Ascending aorta (tissue), 2 donors: ENCODE results near the gene PTGFR. TPM values are rescaled to one million over a fixed set of nuclear protein-coding genes. Genes with fewer than 3 reads are reported as not detected.

Experiments used
- DNase-seq, 2 donors: peaks; one replicate each; pipeline ENCODE4 v3.0.0-alpha.2; 2019; ENCODE audit warnings: low spot score in 2 of 2
- H3K27ac ChIP-seq, 2 donors: fragments of 200-600 bp; sonication (generic); one replicate each; pipeline ENCODE4 v1.5.1; 2016 to 2017; ENCODE audit warnings: mild to moderate bottlenecking in 1 of 2
- H3K27me3 ChIP-seq: fragments of 200-600 bp; sonication (generic); one replicate; pipeline ENCODE4 v1.5.1; 2017
- H3K36me3 ChIP-seq, 2 donors: fragments of 200-600 bp; sonication (generic); one replicate each; pipeline ENCODE4 v1.5.1; 2016
- H3K4me1 ChIP-seq, 2 donors: fragments of 200-600 bp; sonication (generic); one replicate each; pipeline ENCODE4 v1.5.1; 2016 to 2017; ENCODE audit warnings: mild to moderate bottlenecking in 1 of 2
- H3K4me3 ChIP-seq, 2 donors: fragments of 200-600 bp; sonication (generic); one replicate each; pipeline ENCODE4 v1.5.1; 2016 to 2017; ENCODE audit warnings: mild to moderate bottlenecking in 1 of 2
- H3K9me3 ChIP-seq, 2 donors: fragments of 200-600 bp; sonication (generic); one replicate each; pipeline ENCODE4 v1.5.1; 2016
- CTCF ChIP-seq, 3 experiments: fragments of 200-600 bp in 2 of 3; fragments of 450-650 bp in 1 of 3; sonication (generic) in 2 of 3; IDR thresholded peaks; one replicate each; pipeline ENCODE4 v1.5.1; 2016 to 2019; ENCODE audit warnings: antibody characterized with exemption in 3 of 3, mild to moderate bottlenecking in 1 of 3, moderate library complexity in 1 of 3
- intact Hi-C: fragments of 100-400 bp; cut with DNase I; formaldehyde crosslinking; loops from one replicate; pipeline ENCODE4 v1.15.1; 2023
- total RNA-seq: library from RNA; depleted of rRNA; stranded (reverse); fragments of >200 nt; gene quantifications from one replicate; pipeline ENCODE4 v1.1.0, GENCODE V29; 2016

Gene PTGFR
- total RNA-seq, 1 donor from 2014 or later = 0.85 TPM

- Histone ChIP-seq H3K27me3 (no peaks in the 10 kb centered on the region), H3K27ac (no peak overlapping the region), H3K9me3 (no peaks in the 10 kb centered on the region), H3K4me3 (no peak overlapping the region), H3K4me1 (no peaks in the 10 kb centered on the region), H3K36me3 (no peaks in the 10 kb centered on the region)
- no peak for DNase-seq
- intact Hi-C loops = no loop called here
- no peak for TF ChIP-seq CTCF (IDR thresholded peaks at IDR 0.05)
These were observed 9.8 kb downstream of the PTGFR start for GRCh38 chr1:78500529-78500928.

DNA sequence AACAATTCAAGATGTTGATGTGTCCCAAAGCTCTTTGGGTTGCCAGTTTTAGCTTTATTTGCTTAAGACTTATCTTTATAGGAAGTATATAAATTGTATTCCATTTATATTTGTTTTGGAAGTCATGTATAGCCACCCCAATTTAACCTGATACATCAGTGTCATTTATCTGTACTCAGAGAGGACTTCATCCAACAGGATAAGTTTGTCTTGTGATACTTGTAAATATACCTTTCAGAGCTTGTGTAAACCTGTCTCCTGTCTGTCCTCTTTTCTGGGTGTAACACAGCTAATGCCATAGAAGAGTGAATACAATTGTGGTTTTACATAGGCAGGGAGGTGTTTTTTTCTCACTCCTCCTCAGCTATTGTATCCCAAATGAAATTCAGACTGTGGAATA, 10.4 kb downstream of the PTGFR start:
- DNase-seq = no peak
- H3K27me3 ChIP-seq = no peaks in the 10 kb centered on the region
- H3K4me3 ChIP-seq = no peak overlapping the region
- no peaks in the 10 kb centered on the region for H3K36me3 ChIP-seq
- no peak for TF ChIP-seq CTCF (IDR thresholded peaks at IDR 0.05)
- H3K27ac ChIP-seq = no peak overlapping the region
- no peaks in the 10 kb centered on the region for H3K4me1 ChIP-seq
- no peaks in the 10 kb centered on the region for H3K9me3 ChIP-seq
- intact Hi-C loops = no loop called here

DNA sequence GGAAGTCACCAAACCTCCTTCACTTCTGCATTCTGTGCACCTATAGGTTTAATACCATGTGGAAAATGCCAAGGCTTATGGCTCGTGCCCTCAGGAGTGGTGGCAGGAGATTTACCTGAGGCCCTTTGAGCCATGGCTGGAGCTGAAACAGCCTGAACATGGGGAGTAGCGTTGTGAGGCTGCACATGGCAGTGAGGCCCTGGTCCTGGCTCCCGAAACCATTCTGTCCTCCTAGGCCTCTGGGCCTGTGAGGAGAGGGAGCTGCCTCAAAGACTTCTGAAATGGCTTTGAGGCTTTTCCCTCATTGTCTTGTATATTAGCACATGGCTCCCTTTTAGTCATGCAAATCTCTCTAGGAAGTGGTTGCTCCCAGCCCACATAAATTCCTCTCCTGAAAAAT, 20.6 kb downstream of the PTGFR start:
- no peaks in the 10 kb centered on the region for H3K27me3 ChIP-seq
- no peak overlapping the region for H3K27ac ChIP-seq
- no peaks in the 10 kb centered on the region for H3K4me1 ChIP-seq
- intact Hi-C loops = no loop called here
- H3K4me3 ChIP-seq = no peak overlapping the region
- DNase-seq = no peak
- H3K9me3 ChIP-seq = no peaks in the 10 kb centered on the region
- TF ChIP-seq CTCF (IDR thresholded peaks at IDR 0.05) = no peak
- H3K36me3 ChIP-seq = no peaks in the 10 kb centered on the region

DNA sequence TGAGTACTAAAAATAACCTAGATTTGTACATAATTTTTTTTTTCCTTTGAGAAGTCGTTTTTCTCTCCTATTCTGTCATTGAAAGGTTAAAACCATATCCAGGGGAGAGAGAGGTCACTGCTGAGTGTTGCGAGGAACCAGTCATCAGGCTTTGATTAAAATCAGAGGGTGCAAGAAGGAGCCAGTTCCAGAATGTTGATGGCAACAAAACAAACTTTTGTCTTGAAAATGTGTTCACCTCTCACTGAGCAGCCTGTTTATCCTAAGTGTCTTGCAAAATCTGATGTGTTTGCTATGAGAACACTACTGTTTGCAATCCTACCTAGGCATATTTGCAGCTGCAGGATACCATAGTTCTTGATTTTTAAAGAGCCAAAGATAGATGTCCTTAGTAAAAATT, 25.9 kb downstream of the PTGFR start:
- Histone ChIP-seq H3K27me3 (no peaks in the 10 kb centered on the region), H3K4me1 (no peaks in the 10 kb centered on the region), H3K27ac (no peak overlapping the region), H3K4me3 (no peak overlapping the region), H3K36me3 (no peaks in the 10 kb centered on the region), H3K9me3 (no peaks in the 10 kb centered on the region)
- no peak for TF ChIP-seq CTCF (IDR thresholded peaks at IDR 0.05)
- DNase-seq = no peak
- intact Hi-C loops = no loop called here

GRCh38 chr1:78519446-78519845, 28.7 kb downstream of the PTGFR start:
- intact Hi-C loops = no loop called here
- H3K9me3 ChIP-seq = no peaks in the 10 kb centered on the region
- no peaks in the 10 kb centered on the region for H3K36me3 ChIP-seq
- no peaks in the 10 kb centered on the region for H3K4me1 ChIP-seq
- no peak for TF ChIP-seq CTCF (IDR thresholded peaks at IDR 0.05)
- H3K4me3 ChIP-seq = no peak overlapping the region
- H3K27me3 ChIP-seq = no peaks in the 10 kb centered on the region
- no peak overlapping the region for H3K27ac ChIP-seq
- no peak for DNase-seq

- Histone ChIP-seq H3K9me3 (no peaks in the 10 kb centered on the region), H3K27ac (no peak overlapping the region), H3K4me1 (no peaks in the 10 kb centered on the region), H3K4me3 (no peak overlapping the region), H3K27me3 (no peaks in the 10 kb centered on the region), H3K36me3 (no peaks in the 10 kb centered on the region)
- TF ChIP-seq CTCF (IDR thresholded peaks at IDR 0.05) = no peak
- intact Hi-C loops = no loop called here
- DNase-seq = no peak
These were observed 29.4 kb downstream of the PTGFR start for GRCh38 chr1:78520216-78520615.
